Brain microvascular endothelial cell (primary cell): ENCODE results near the gene PRR20C.
"Not testable (repeated sequence)": the region's sequence is repeated elsewhere in the genome, so short reads cannot be mapped to it uniquely, and the experiment has no call there.

Experiments
- DNase-seq: peaks from one replicate; pipeline ENCODE4 v3.0.0-alpha.2; 2020
- H3K27ac ChIP-seq: fragments of 250-450 bp; sonication (Bioruptor Pico); 2 replicates; pipeline ENCODE4 v1.5.1; 2020; ENCODE audit warnings: mild to moderate bottlenecking, moderate library complexity
- H3K27me3 ChIP-seq: fragments of 250-450 bp; sonication (Bioruptor Pico); replicated peaks from 2 replicates; pipeline ENCODE4 v1.5.1; 2020; ENCODE audit warnings: mild to moderate bottlenecking
- H3K36me3 ChIP-seq: fragments of 250-450 bp; sonication (Bioruptor Pico); replicated peaks from 2 replicates; pipeline ENCODE4 v1.5.1; 2020; ENCODE audit warnings: mild to moderate bottlenecking
- H3K4me3 ChIP-seq: 2 replicates; pipeline ENCODE4 v1.5.1; 2011; ENCODE audit warnings: low read depth, mild to moderate bottlenecking, control low read depth, low read length, moderate library complexity
- in situ Hi-C: cut with HindIII; loops from 2 replicates; pipeline ENCODE4 v1.10.0; 2017; ENCODE audit warnings: low sequenced_read_pairs, low pct_ligation_motif_present
- TF ChIP-seq, protein P1 (sequence below): IDR thresholded peaks from 2 replicates; pipeline ENCODE4 v1.5.1; 2011; ENCODE audit warnings: low read depth, mild to moderate bottlenecking, moderate library complexity, low read length, control low read depth, inconsistent platforms; ENCODE audit errors: missing control alignments

The PRR20C gene

DNA sequence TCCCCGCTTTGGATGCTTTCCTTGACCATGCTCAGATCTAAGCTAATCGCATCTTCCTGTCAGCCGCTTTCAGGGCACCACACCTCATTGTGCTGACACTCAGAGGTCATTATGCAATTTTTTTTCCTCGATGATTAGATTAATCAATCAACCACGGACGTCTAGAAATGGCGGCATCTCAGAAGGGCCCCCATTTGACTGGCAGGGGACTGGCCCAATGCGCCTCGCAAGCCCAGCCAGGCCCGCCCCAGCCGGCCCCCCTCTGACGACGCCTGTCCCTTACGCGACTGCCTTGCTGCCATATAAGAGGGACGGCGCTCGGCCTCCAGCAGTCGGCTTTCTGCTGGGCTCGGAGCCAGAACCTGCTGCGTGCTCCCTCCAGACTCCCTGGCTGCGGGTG, at the start of gene PRR20C:
Gene PRR20C (plus strand): TSS at position 301 of the 400 bp plus-strand sequence. CDS start 387 bp downstream, outside the sequence.
- H3K36me3 ChIP-seq, H3K4me3 ChIP-seq, H3K27ac ChIP-seq, in situ Hi-C loops, DNase-seq, H3K27me3 ChIP-seq: not testable (repeated sequence)

DNA sequence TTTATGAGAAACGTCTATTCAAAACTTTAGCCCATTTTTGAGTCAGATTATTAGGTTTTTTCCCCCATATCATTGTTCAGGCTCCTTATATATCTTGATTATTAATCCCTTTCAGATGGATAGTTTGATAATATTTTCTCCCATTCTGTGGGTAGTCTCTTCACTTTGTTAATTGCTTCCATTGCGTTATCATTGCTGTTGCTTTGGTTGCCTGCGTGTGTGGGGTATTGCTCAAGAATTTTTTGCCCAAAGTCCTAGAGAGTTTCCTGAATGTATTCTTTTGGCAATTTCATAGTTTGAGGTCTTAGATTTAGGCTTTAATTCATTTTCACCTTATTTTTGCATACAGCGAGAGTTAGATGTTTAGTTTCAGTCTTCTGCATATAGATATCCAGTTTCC, 38.9 kb upstream of the PRR20C start:
- H3K36me3 ChIP-seq = no peaks in the 10 kb centered on the region
- in situ Hi-C loops = no loop called here
- TF ChIP-seq, protein P1, sequence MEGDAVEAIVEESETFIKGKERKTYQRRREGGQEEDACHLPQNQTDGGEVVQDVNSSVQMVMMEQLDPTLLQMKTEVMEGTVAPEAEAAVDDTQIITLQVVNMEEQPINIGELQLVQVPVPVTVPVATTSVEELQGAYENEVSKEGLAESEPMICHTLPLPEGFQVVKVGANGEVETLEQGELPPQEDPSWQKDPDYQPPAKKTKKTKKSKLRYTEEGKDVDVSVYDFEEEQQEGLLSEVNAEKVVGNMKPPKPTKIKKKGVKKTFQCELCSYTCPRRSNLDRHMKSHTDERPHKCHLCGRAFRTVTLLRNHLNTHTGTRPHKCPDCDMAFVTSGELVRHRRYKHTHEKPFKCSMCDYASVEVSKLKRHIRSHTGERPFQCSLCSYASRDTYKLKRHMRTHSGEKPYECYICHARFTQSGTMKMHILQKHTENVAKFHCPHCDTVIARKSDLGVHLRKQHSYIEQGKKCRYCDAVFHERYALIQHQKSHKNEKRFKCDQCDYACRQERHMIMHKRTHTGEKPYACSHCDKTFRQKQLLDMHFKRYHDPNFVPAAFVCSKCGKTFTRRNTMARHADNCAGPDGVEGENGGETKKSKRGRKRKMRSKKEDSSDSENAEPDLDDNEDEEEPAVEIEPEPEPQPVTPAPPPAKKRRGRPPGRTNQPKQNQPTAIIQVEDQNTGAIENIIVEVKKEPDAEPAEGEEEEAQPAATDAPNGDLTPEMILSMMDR = no peak
- no peak for DNase-seq
- no peak overlapping the region for H3K4me3 ChIP-seq
- no peak overlapping the region for H3K27ac ChIP-seq
- H3K27me3 ChIP-seq = no peaks in the 10 kb centered on the region

DNA sequence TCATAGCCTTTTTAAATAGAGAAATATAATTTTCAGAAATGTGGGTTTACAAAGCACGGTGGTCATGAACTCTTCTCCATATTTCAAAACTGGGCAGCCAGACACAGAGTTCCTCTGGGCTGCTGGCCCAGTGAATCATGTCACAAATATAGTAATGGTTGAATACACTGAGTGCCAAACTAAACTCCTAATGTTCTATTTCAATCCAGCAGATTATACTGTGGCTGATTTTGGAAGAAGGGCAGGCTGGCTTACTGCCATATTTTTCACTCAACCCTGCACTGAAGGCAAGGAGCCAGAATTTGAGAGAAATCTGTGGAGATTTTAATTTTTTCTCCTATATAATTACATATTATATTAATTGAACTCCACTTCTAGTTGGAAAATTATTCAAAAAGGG, 30.2 kb upstream of the PRR20C start:
- DNase-seq = no peak
- in situ Hi-C loops = no loop called here
- Histone ChIP-seq H3K27me3 (no peaks in the 10 kb centered on the region), H3K27ac (no peak overlapping the region), H3K4me3 (no peak overlapping the region), H3K36me3 (no peaks in the 10 kb centered on the region)
- TF ChIP-seq, protein P1 = no peak

DNA sequence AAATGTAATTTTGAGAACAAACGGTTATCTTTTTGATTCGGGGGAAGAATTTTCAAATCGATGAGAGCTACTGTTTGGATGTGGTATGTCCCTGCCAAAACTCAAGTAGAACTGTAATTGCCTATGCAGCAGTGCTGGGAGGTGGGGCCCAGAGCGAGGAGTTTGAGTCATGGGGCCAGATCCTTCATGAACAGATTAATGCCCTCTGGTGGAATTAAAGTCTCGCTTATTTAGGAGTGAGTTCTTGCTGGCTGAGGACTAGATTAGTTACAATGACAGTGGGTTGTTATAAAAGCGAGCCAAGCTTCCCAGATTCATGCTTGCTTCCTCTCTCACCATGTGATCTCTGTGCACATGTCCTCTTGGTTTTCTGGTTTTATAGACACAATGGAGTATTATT, 25.0 kb upstream of the PRR20C start:
- DNase-seq = no peak
- TF ChIP-seq, protein P1 = no peak
- Histone ChIP-seq H3K4me3 (no peak overlapping the region), H3K27ac (no peak overlapping the region), H3K27me3 (no peaks in the 10 kb centered on the region), H3K36me3 (no peaks in the 10 kb centered on the region)
- in situ Hi-C loops = no loop called here

DNA sequence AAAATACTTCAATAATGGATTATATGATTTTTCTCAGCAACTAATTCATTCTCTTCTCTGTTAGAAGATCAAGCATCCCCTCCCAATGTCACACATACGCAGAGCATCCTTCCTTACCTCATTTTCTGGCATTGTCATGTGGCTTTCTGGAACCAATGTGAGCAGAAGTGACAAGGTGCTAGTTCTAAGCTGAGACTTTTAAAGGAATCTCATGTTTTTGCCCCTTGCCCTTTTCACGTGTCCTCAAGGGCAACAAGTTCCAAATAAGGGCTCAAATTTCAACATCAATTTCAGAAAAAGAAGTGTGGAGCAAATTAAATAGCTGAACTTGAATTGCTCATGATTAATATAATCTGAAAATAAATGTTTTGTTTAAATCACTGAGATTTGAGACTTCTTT, 17.8 kb upstream of the PRR20C start:
- no peak for DNase-seq
- TF ChIP-seq, protein P1 = no peak
- in situ Hi-C loops = no loop called here

DNA sequence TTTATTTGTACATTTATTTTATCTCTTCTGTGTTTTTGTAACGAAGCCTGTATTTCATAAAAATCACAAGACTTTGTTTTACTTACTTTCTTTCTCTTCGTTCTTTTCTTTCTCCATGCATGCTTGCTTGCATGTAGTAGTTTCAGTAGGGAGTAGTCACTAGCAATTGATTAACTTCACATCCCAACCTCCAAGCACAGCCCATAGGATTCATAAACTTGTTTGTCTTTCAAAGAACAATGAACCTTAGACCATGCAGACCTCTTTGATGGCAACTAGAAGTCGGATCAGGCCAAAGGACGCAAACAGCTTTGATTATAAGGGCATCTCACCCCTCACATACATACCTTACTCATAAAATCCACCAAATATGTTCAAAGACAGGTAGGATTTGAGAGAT, 16.3 kb upstream of the PRR20C start:
- TF ChIP-seq, protein P1 = no peak
- no peak overlapping the region for H3K27ac ChIP-seq
- no peak overlapping the region for H3K4me3 ChIP-seq
- no peaks in the 10 kb centered on the region for H3K27me3 ChIP-seq
- no peaks in the 10 kb centered on the region for H3K36me3 ChIP-seq
- in situ Hi-C loops = no loop called here
- no peak for DNase-seq

More for the DNA sequence above, 17.8 kb upstream of the PRR20C start:
- H3K27ac ChIP-seq = no peak overlapping the region
- H3K27me3 ChIP-seq = no peaks in the 10 kb centered on the region
- H3K4me3 ChIP-seq = no peak overlapping the region
- no peaks in the 10 kb centered on the region for H3K36me3 ChIP-seq
